Ovary (tissue), 9 donors: ENCODE data around the gene VWA1. TPM values are rescaled to one million over a fixed set of nuclear protein-coding genes. Genes with fewer than 3 reads are reported as not detected.

Experiments used
- DNase-seq, 5 donors: peaks; one replicate each; pipeline ENCODE4 v3.0.0-alpha.2; 2019 to 2020
- H3K27ac ChIP-seq, 2 donors: fragments of 200-600 bp; one replicate each; pipeline versions ENCODE4 v1.5.1 to v1.8.0; 2019 to 2022
- H3K27me3 ChIP-seq: fragments of 200-600 bp; one replicate; pipeline ENCODE4 v1.8.0; 2022
- H3K36me3 ChIP-seq: fragments of 200-600 bp; sonication (generic); one replicate; pipeline ENCODE4 v1.5.1; 2019
- H3K4me1 ChIP-seq: one replicate; pipeline ENCODE4 v1.8.1; 2013; ENCODE audit warnings: mild to moderate bottlenecking, moderate library complexity; ENCODE audit not compliant: insufficient read depth
- H3K4me3 ChIP-seq: fragments of 200-600 bp; sonication (generic); one replicate; pipeline ENCODE4 v1.5.1; 2017
- H3K9me3 ChIP-seq, 2 donors: fragments of 200-600 bp in 1 of 2; sonication (generic) in 1 of 2; one replicate each; pipeline versions ENCODE4 v1.5.1 to v1.8.1; 2013 to 2019; ENCODE audit warnings: mild to moderate bottlenecking in 1 of 2, moderate library complexity in 1 of 2
- CTCF ChIP-seq, 3 donors: fragments of 450-650 bp in 2 of 3; fragments of 200-600 bp in 1 of 3; IDR thresholded peaks; one replicate each; pipeline versions ENCODE4 v1.5.1 to v1.8.0; 2016 to 2022; ENCODE audit warnings: antibody characterized with exemption in 3 of 3, mild to moderate bottlenecking in 1 of 3
- EP300 ChIP-seq: sonication (generic); formaldehyde crosslinking; IDR thresholded peaks from one replicate; pipeline ENCODE4 v1.6.1; 2017; ENCODE audit warnings: antibody characterized with exemption
- POLR2A ChIP-seq: fragments of 450-650 bp; IDR thresholded peaks from one replicate; pipeline ENCODE4 v1.6.1; 2017; ENCODE audit warnings: antibody characterized with exemption, mild to moderate bottlenecking, moderate library complexity
- WGBS, 3 donors: extraction: QIAGEN DNeasy Blood & Tissue Kit in 1 of 3; methylation state at CpG; one replicate each; pipeline versions ENCODE4 v1.1.5 to v1.1.7; 2013 to 2017; 5-methylcytosine and 5-hydroxymethylcytosine counted together
- intact Hi-C, 4 donors: fragments of 100-400 bp; cut with DNase I; formaldehyde crosslinking; loops; one replicate each; pipeline versions ENCODE4 v1.11.0 to v1.15.1; 2022 to 2023
- polyA plus RNA-seq, 2 donors: library from polyadenylated mRNA; stranded (reverse); fragments of 200-250 nt in 1 of 2; fragments of 350-450 nt in 1 of 2; fragmentation: Illumina TruSeq in 1 of 2; extraction: RNeasy Lipid Tissue Mini Kit (QIAGEN cat#74804) in 1 of 2; gene quantifications; one replicate each; pipeline ENCODE4 v1.2.3, GENCODE V29; 2013 to 2014
- total RNA-seq, 7 donors: library from RNA; depleted of rRNA in 2 of 7; stranded (reverse); fragments of >200 nt in 2 of 7; fragmentation: NEBNext Ultra II Directional in 3 of 7; extraction: Animal tissue kit (Norgen Biotek cat#: 25700) in 3 of 7; gene quantifications; one replicate each; pipeline versions ENCODE4 v1.1.0 to v1.2.4, GENCODE V29; 2016 to 2023
- donor health status: DM: no; HTN: no; CAD: no; lungs with moderate emphysema.
- donor health status: DM: no; HTN: no; CAD: no.
- donor health status: Bipolar disorder and iron deficiency.
- donor health status: DM: yes; HTN: yes; CAD: no.
- donor health status: DM: no; HTN: no; CAD: no.
- donor health status: DM: yes; HTN: yes; CAD: no.

The VWA1 gene
- total and polyA plus RNA-seq, 9 donors = 0.20 to 73.5 (median 37.0) TPM

GRCh38 chr1:1421907-1422464 lies 13.5 kb upstream of the VWA1 start:
- no peak overlapping the region for H3K27ac ChIP-seq
- peaks cover 9% of the 10 kb centered on the region for H3K4me1 ChIP-seq
- no peak for DNase-seq
- no peaks in the 10 kb centered on the region for H3K36me3 ChIP-seq
- no peaks in the 10 kb centered on the region for H3K27me3 ChIP-seq
- TF ChIP-seq EP300 = no peak
- TF ChIP-seq CTCF (IDR thresholded peaks at IDR 0.05) = no peak
- no peak for TF ChIP-seq POLR2A
- H3K4me3 ChIP-seq = no peak overlapping the region
- H3K9me3 ChIP-seq = no peaks in the 10 kb centered on the region
- 78 to 81% (median 81%) methylated on average over 7 of the region's 7 CpGs for WGBS, 3 donors
- intact Hi-C loops = no loop called here

- peaks cover 9% of the 10 kb centered on the region for H3K4me1 ChIP-seq
Observed at GRCh38 chr1:1422465-1423244, 12.8 kb upstream of the VWA1 start.

GRCh38 chr1:1423245-1423597 lies 12.3 kb upstream of the VWA1 start:
- peaks cover 9% of the 10 kb centered on the region for H3K4me1 ChIP-seq
- H3K4me3 ChIP-seq = no peak overlapping the region
- intact Hi-C loops = no loop called here
- no peaks in the 10 kb centered on the region for H3K36me3 ChIP-seq
- TF ChIP-seq EP300 = no peak
- TF ChIP-seq CTCF (IDR thresholded peaks at IDR 0.05) = no peak
- no peak for DNase-seq
- 64 to 75% (median 67%) methylated on average over 7 of the region's 7 CpGs for WGBS, 3 donors
- H3K27ac ChIP-seq = no peak overlapping the region
- H3K9me3 ChIP-seq = no peaks in the 10 kb centered on the region
- H3K27me3 ChIP-seq = no peaks in the 10 kb centered on the region

More at GRCh38 chr1:1422465-1423244, 12.8 kb upstream of the VWA1 start:
- no peaks in the 10 kb centered on the region for H3K9me3 ChIP-seq
- no peak overlapping the region for H3K27ac ChIP-seq
- WGBS, 3 donors = 59 to 69% (median 59%) methylated on average over 29 of the region's 29 CpGs
- no peak overlapping the region for H3K4me3 ChIP-seq
- no peaks in the 10 kb centered on the region for H3K36me3 ChIP-seq
- peak in 2 of 5 donors; percentile 22 to 35 for DNase-seq
- intact Hi-C loops = no loop called here
- H3K27me3 ChIP-seq = no peaks in the 10 kb centered on the region
- no peak for TF ChIP-seq CTCF (IDR thresholded peaks at IDR 0.05)
- TF ChIP-seq POLR2A = no peak
- TF ChIP-seq EP300 = no peak

GRCh38 chr1:1424707-1425106 lies 10.8 kb upstream of the VWA1 start:
- intact Hi-C loops = no loop called here
- DNase-seq = no peak
- Histone ChIP-seq H3K27ac (no peak overlapping the region), H3K27me3 (no peaks in the 10 kb centered on the region), H3K36me3 (no peaks in the 10 kb centered on the region), H3K4me1 (peaks cover 10% of the 10 kb centered on the region), H3K4me3 (no peak overlapping the region), H3K9me3 (no peaks in the 10 kb centered on the region)
- WGBS, 3 donors = 55 to 69% (median 64%) methylated on average over 15 of the region's 15 CpGs
- TF ChIP-seq EP300 (no peak), CTCF (IDR thresholded peaks at IDR 0.05) (no peak), POLR2A (no peak)
